Mesothelial cell of epicardium (in vitro differentiated cells): Measurements from ENCODE around the gene MS4A10. TPM values are rescaled to one million over a fixed set of nuclear protein-coding genes. Genes with fewer than 3 reads are reported as not detected.

Experiments
- DNase-seq, 2 experiments: peaks; one replicate each; pipeline ENCODE4 v3.0.0; 2021; ENCODE audit warnings: low spot score in 2 of 2; ENCODE audit not compliant: unreplicated experiment in 2 of 2
- H3K27ac Mint-ChIP-seq: 2 replicates; pipeline ENCODE4 v1.8.0; 2021; ENCODE audit warnings: mixed read lengths
- H3K27me3 Mint-ChIP-seq: 2 replicates; pipeline ENCODE4 v1.8.0; 2021; ENCODE audit warnings: low read depth, mixed read lengths
- H3K36me3 Mint-ChIP-seq: 2 replicates; pipeline ENCODE4 v1.8.0; 2021; ENCODE audit warnings: mixed read lengths
- H3K4me1 Mint-ChIP-seq: 2 replicates; pipeline ENCODE4 v1.8.0; 2021; ENCODE audit warnings: mixed read lengths
- H3K4me3 Mint-ChIP-seq: 2 replicates; pipeline ENCODE4 v1.8.0; 2021; ENCODE audit warnings: mild to moderate bottlenecking, moderate library complexity, mixed read lengths
- H3K9me3 Mint-ChIP-seq: 2 replicates; pipeline ENCODE4 v1.8.0; 2021; ENCODE audit warnings: mixed read lengths
- total RNA-seq: library from RNA; stranded (reverse); gene quantifications from 3 replicates; pipeline ENCODE4 v1.2.1, GENCODE V29; 2021
- TF ChIP-seq, protein P1 (sequence below): fragments of 200-600 bp; sonication (generic); IDR thresholded peaks from one replicate; pipeline ENCODE4 v1.5.0; 2021; ENCODE audit warnings: antibody characterized with exemption; ENCODE audit not compliant: unreplicated experiment

MS4A10 gene
- total RNA-seq, 1 donor from 2014 or later, result not detected

DNA sequence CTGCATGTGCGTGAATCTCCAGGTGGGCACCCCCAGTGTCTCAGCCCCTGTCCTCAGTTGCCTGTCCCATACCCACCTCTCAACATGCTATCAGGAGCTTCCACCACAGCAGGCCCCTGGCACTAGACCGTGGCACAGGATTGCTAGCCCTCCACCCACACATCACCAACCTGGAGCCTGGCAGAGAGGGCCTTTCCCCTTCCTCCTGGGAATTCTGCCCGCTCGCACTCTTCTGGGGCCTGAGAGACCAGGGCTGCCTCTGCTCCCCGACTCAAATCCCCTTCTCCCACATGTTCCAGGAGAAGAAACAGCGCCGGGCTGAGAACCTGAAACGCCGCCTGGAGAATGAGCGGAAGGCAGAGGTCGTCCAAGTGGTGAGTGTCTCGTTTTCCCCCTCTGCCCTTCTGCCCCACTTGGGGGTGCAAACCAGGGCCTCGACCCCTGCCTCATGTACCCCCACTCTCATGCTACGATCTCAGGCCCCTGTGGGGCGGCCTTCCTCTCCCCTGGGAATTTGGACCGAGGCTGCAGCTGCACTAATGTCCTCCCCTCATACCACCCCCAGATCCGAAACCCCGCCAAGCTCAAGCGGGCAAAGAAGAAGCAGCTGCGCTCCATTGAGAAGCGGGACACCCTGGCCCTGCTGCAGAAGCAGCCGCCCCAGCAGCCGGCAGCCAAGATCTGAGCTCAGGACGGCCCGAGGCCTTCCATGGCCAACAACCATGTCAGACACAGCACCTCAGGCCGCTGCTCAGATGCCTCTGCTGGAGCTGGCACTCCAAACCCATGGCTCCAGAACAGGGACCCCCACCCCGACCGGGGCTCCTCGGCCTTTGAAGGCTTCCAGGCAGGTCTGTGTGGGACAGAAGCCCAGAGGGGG is 64.7 kb downstream of the MS4A10 start:
- TF ChIP-seq, protein P1, sequence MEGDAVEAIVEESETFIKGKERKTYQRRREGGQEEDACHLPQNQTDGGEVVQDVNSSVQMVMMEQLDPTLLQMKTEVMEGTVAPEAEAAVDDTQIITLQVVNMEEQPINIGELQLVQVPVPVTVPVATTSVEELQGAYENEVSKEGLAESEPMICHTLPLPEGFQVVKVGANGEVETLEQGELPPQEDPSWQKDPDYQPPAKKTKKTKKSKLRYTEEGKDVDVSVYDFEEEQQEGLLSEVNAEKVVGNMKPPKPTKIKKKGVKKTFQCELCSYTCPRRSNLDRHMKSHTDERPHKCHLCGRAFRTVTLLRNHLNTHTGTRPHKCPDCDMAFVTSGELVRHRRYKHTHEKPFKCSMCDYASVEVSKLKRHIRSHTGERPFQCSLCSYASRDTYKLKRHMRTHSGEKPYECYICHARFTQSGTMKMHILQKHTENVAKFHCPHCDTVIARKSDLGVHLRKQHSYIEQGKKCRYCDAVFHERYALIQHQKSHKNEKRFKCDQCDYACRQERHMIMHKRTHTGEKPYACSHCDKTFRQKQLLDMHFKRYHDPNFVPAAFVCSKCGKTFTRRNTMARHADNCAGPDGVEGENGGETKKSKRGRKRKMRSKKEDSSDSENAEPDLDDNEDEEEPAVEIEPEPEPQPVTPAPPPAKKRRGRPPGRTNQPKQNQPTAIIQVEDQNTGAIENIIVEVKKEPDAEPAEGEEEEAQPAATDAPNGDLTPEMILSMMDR, result no peak

More for the DNA sequence above, 64.7 kb downstream of the MS4A10 start:
- Mint-ChIP-seq H3K4me3 (no peak overlapping the region), H3K9me3 (no peaks in the 10 kb centered on the region), H3K36me3 (peaks cover 13% of the 10 kb centered on the region), H3K27ac (no peak overlapping the region), H3K27me3 (no peaks in the 10 kb centered on the region), H3K4me1 (peaks cover 9% of the 10 kb centered on the region)
- no peak for DNase-seq

Other genes with a start within 250 kb of the MS4A10 start
- gene MS4A8, start 85.7 kb upstream of the MS4A10 start, total RNA-seq, result not detected in 3 replicates
- gene MS4A18, start 60.6 kb upstream of the MS4A10 start, total RNA-seq, result not detected in 3 replicates
- gene MS4A15, start 28.5 kb upstream of the MS4A10 start, total RNA-seq, result 0.13 to 0.42 TPM (median 0.18 TPM) in 3 replicates
- 22.5 to 23.2 TPM (median 22.6 TPM) in 3 replicates for gene CCDC86, start 56.8 kb downstream of the MS4A10 start, total RNA-seq
- 0.60 to 0.75 TPM (median 0.71 TPM) in 3 replicates for gene PTGDR2, start 70.6 kb downstream of the MS4A10 start, total RNA-seq
- 0.16 to 0.31 TPM in 2 of 3 replicates, not detected in the other for gene ZP1, start 82.2 kb downstream of the MS4A10 start, total RNA-seq
- gene PRPF19, start 121.3 kb downstream of the MS4A10 start, total RNA-seq, result 96.3 to 100 TPM (median 97.6 TPM) in 3 replicates
- 52.5 to 56.8 TPM (median 55.2 TPM) in 3 replicates for gene TMEM109, start 128.8 kb downstream of the MS4A10 start, total RNA-seq
- gene TMEM132A, start 139.1 kb downstream of the MS4A10 start, total RNA-seq, result 182 to 197 TPM (median 193 TPM) in 3 replicates
- gene SLC15A3, start 166.8 kb downstream of the MS4A10 start, total RNA-seq, result 5.0 to 7.4 TPM (median 5.2 TPM) in 3 replicates
- 0.27 to 0.31 TPM in 2 of 3 replicates, not detected in the other for gene CD6, start 186.3 kb downstream of the MS4A10 start, total RNA-seq